Measurements from ENCODE around the gene S100A3.
"Not testable (repeated sequence)": the region's sequence is repeated elsewhere in the genome, so short reads cannot be mapped to it uniquely, and the experiment has no call there.

S100A3 gene

GRCh38 chr1:153532181-153532580, 16.9 kb downstream of the S100A3 start:
- TF ChIP-seq CTCF (IDR thresholded peaks at IDR 0.05; ENCODE audit: insufficient read depth, low read length, missing control alignments): no peak
- no peak overlapping the region for H3K4me3 ChIP-seq (ENCODE audit: low read depth, low read length)
- DNase-seq (ENCODE audit: low read depth, low spot score): no peak
- POLR2A ChIA-PET: interaction anchor here (0.7 to 5.5 kb wide), 11 partner anchors 9 to 95 kb away, joined by 3 to 128 read pairs (median 4); partner anchors contain the start of genes S100A13, S100A16, S100A2 and S100A4
- CTCF ChIA-PET: interaction anchor here (0.7 to 14.8 kb wide), 27 partner anchors 7 to 454 kb away, joined by 3 to 333 read pairs (median 10); partner anchors contain the start of genes RAB13, S100A1, S100A13 and S100A16

GRCh38 chr1:153531638-153532037, 17.4 kb downstream of the S100A3 start:
- no peak for TF ChIP-seq CTCF (IDR thresholded peaks at IDR 0.05; ENCODE audit: insufficient read depth, low read length, missing control alignments)
- H3K4me3 ChIP-seq (ENCODE audit: low read depth, low read length): no peak overlapping the region
- ChIA-PET POLR2A (interaction anchor here (0.7 to 5.5 kb wide), 9 partner anchors 9 to 95 kb away, joined by 3 to 128 read pairs (median 5); partner anchors contain the start of genes S100A13, S100A16, S100A2 and S100A4), CTCF (interaction anchor here (0.7 to 14.8 kb wide), 20 partner anchors 10 to 180 kb away, joined by 3 to 333 read pairs (median 17); partner anchors contain the start of genes S100A1, S100A13, S100A16 and S100A2)
- no peak for DNase-seq (ENCODE audit: low read depth, low spot score)

- no peak for DNase-seq (ENCODE audit: low read depth, low spot score)
- no peak for TF ChIP-seq CTCF (IDR thresholded peaks at IDR 0.05; ENCODE audit: insufficient read depth, low read length, missing control alignments)
- CTCF ChIA-PET: interaction anchor here (5.0 to 14.8 kb wide), 2 partner anchors 18 to 43 kb away, joined by 49 to 333 read pairs; no protein-coding TSS in a partner anchor
- no peak overlapping the region for H3K4me3 ChIP-seq (ENCODE audit: low read depth, low read length)
- POLR2A ChIA-PET: no interaction called here
These were observed 21.4 kb downstream of the S100A3 start for GRCh38 chr1:153527683-153528040.

- no peak for DNase-seq (ENCODE audit: low read depth, low spot score)
- ChIA-PET POLR2A (no interaction called here), CTCF (interaction anchor here (1.7 to 14.8 kb wide), 3 partner anchors 17 to 50 kb away, joined by 4 to 333 read pairs (median 49); no protein-coding TSS in a partner anchor)
- TF ChIP-seq CTCF (IDR thresholded peaks at IDR 0.05; ENCODE audit: insufficient read depth, low read length, missing control alignments): no peak
- no peak overlapping the region for H3K4me3 ChIP-seq (ENCODE audit: low read depth, low read length)
These were observed 21.9 kb downstream of the S100A3 start for GRCh38 chr1:153527023-153527682.

- ChIA-PET POLR2A (interaction anchor here (2.3 kb wide), 1 partner anchor 9 kb away, joined by 13 read pairs; the partner anchor contains the start of gene S100A6), CTCF (interaction anchor here (1.7 to 14.8 kb wide), 5 partner anchors 8 to 92 kb away, joined by 4 to 333 read pairs (median 22); no protein-coding TSS in a partner anchor)
- H3K4me3 ChIP-seq (ENCODE audit: low read depth, low read length): no peak overlapping the region
- no peak for TF ChIP-seq CTCF (IDR thresholded peaks at IDR 0.05; ENCODE audit: insufficient read depth, low read length, missing control alignments)
- no peak for DNase-seq (ENCODE audit: low read depth, low spot score)
These were observed 22.9 kb downstream of the S100A3 start for GRCh38 chr1:153526132-153526543.

- no peak for DNase-seq (ENCODE audit: low read depth, low spot score)
- CTCF ChIA-PET: interaction anchor here (0.8 to 14.8 kb wide), 7 partner anchors 9 to 172 kb away, joined by 3 to 333 read pairs (median 4); no protein-coding TSS in a partner anchor
- POLR2A ChIA-PET: interaction anchor here (1.0 to 2.3 kb wide), 3 partner anchors 10 to 102 kb away, joined by 3 to 13 read pairs (median 3); partner anchors contain the start of gene S100A6
These were observed 23.9 kb downstream of the S100A3 start for GRCh38 chr1:153525088-153525728.

GRCh38 chr1:153522353-153523048, 26.6 kb downstream of the S100A3 start:
- CTCF ChIA-PET: interaction anchor here (4.8 to 14.8 kb wide), 3 partner anchors 10 to 49 kb away, joined by 49 to 333 read pairs (median 54); no protein-coding TSS in a partner anchor
- POLR2A ChIA-PET; H3K4me3 ChIP-seq (ENCODE audit: low read depth, low read length); DNase-seq (ENCODE audit: low read depth, low spot score): not testable (repeated sequence)

More at GRCh38 chr1:153525088-153525728, 23.9 kb downstream of the S100A3 start:
- TF ChIP-seq CTCF (IDR thresholded peaks at IDR 0.05; ENCODE audit: insufficient read depth, low read length, missing control alignments): no peak
- no peak overlapping the region for H3K4me3 ChIP-seq (ENCODE audit: low read depth, low read length)

GRCh38 chr1:153521808-153522207, 27.2 kb downstream of the S100A3 start:
- DNase-seq (ENCODE audit: low read depth, low spot score); H3K4me3 ChIP-seq (ENCODE audit: low read depth, low read length); POLR2A ChIA-PET: not testable (repeated sequence)
- CTCF ChIA-PET: interaction anchor here (1.1 to 14.8 kb wide), 7 partner anchors 11 to 106 kb away, joined by 3 to 333 read pairs (median 25); partner anchors contain the start of gene S100A13
